HL-60/S4 treated with retinoic acid at 250 ng/mL for 4 days and 3 days (cell line): ENCODE measurements around the gene FBXL16.

ENCODE experiments used
- in situ Hi-C: fragments of 300-500 bp; cut with MboI; formaldehyde crosslinking; loops from 2 replicates; pipeline ENCODE4 v1.7.0; 2022; ENCODE audit warnings: low sequenced_read_pairs

Gene FBXL16

GRCh38 chr16:679814-680624 lies 25.6 kb downstream of the FBXL16 start, which contains the start of gene STUB1:
Gene STUB1, plus strand, starts transcription at chr16:680410. Its CDS starts 116 bp downstream, at chr16:680526.
- in situ Hi-C loops: no loop called here

- in situ Hi-C loops: no loop called here
Measured at GRCh38 chr16:678858-679813, 26.5 kb downstream of the FBXL16 start.

- in situ Hi-C loops: no loop called here
Measured at GRCh38 chr16:678209-678857, 27.3 kb downstream of the FBXL16 start.

- in situ Hi-C loops: no loop called here
Measured at GRCh38 chr16:677316-678190, 28.0 kb downstream of the FBXL16 start.

- in situ Hi-C loops: no loop called here
Measured at GRCh38 chr16:676913-677312, 28.7 kb downstream of the FBXL16 start.

- in situ Hi-C loops: no loop called here
Measured at GRCh38 chr16:676565-676902, 29.1 kb downstream of the FBXL16 start.

GRCh38 chr16:675884-676564 lies 29.6 kb downstream of the FBXL16 start:
- in situ Hi-C loops: no loop called here

GRCh38 chr16:674968-675883 lies 30.4 kb downstream of the FBXL16 start, which contains the start of gene RHBDL1:
Gene RHBDL1, plus strand, starts transcription at chr16:675671. Its CDS starts 120 bp downstream, at chr16:675791.
- in situ Hi-C loops: no loop called here

- in situ Hi-C loops: no loop called here
Measured at GRCh38 chr16:674214-674881, 31.3 kb downstream of the FBXL16 start.

GRCh38 chr16:673399-673991 lies 32.1 kb downstream of the FBXL16 start:
- in situ Hi-C loops: no loop called here

GRCh38 chr16:672851-673250 lies 32.8 kb downstream of the FBXL16 start:
- in situ Hi-C loops: no loop called here

GRCh38 chr16:672371-672770 lies 33.2 kb downstream of the FBXL16 start:
- in situ Hi-C loops: no loop called here

- in situ Hi-C loops: no loop called here
Measured at GRCh38 chr16:671353-672131, 34.1 kb downstream of the FBXL16 start.

- in situ Hi-C loops: no loop called here
Measured at GRCh38 chr16:670485-671352, 34.9 kb downstream of the FBXL16 start.

- in situ Hi-C loops: no loop called here
Measured at GRCh38 chr16:669666-670065, 35.9 kb downstream of the FBXL16 start.
